Prostate gland (tissue), 2 donors: ENCODE measurements around the gene ESD. TPM values are rescaled to one million over a fixed set of nuclear protein-coding genes. Genes with fewer than 3 reads are reported as not detected.
"Not testable (repeated sequence)": the region's sequence is repeated elsewhere in the genome, so short reads cannot be mapped to it uniquely, and the experiment has no call there.

ENCODE experiments used
- DNase-seq: peaks from one replicate; pipeline ENCODE4 v3.0.0-alpha.2; 2019; ENCODE audit warnings: low spot score
- H3K27ac ChIP-seq, 2 donors: fragments of 200-600 bp; sonication (generic); 2 replicates each; pipeline ENCODE4 v1.5.1; 2017 to 2019
- H3K27me3 ChIP-seq: fragments of 200-600 bp; sonication (generic); replicated peaks from 2 replicates; pipeline ENCODE4 v1.5.1; 2019; ENCODE audit not compliant: insufficient read depth
- H3K36me3 ChIP-seq, 2 donors: fragments of 200-600 bp; sonication (generic); 1 replicate in 1 of 2; 2 replicates in 1 of 2; pipeline versions ENCODE4 v1.5.1 to v1.8.1; 2017 to 2019
- H3K4me1 ChIP-seq: fragments of 200-600 bp; sonication (generic); replicated peaks from 2 replicates; pipeline ENCODE4 v1.5.1; 2019
- H3K4me3 ChIP-seq, 2 donors: fragments of 200-600 bp; sonication (generic); 2 replicates each; pipeline ENCODE4 v1.5.1; 2017 to 2019
- H3K9me3 ChIP-seq: fragments of 200-600 bp; sonication (generic); 2 replicates; pipeline ENCODE4 v1.5.1; 2017
- CTCF ChIP-seq, 4 experiments: fragments of 200-600 bp in 2 of 4; fragments of 450-650 bp in 2 of 4; sonication (generic) in 2 of 4; IDR thresholded peaks; 1 replicate in 3 of 4; 2 replicates in 1 of 4; pipeline ENCODE4 v1.5.1; 2016 to 2019; ENCODE audit warnings: antibody characterized with exemption in 4 of 4, mild to moderate bottlenecking in 2 of 4, moderate library complexity in 2 of 4
- POLR2A ChIP-seq: fragments of 450-650 bp; IDR thresholded peaks from one replicate; pipeline ENCODE4 v1.6.1; 2016; ENCODE audit warnings: antibody characterized with exemption, mild to moderate bottlenecking
- POLR2AphosphoS5 ChIP-seq: sonication (generic); formaldehyde crosslinking; IDR thresholded peaks from one replicate; pipeline ENCODE4 v1.6.1; 2017; ENCODE audit warnings: antibody characterized with exemption
- WGBS: methylation state at CpG from one replicate; pipeline ENCODE4 v1.1.5; 2018; 5-methylcytosine and 5-hydroxymethylcytosine counted together
- intact Hi-C: fragments of 100-400 bp; cut with DNase I; formaldehyde crosslinking; loops from one replicate; pipeline ENCODE4 v1.14.2; 2022
- total RNA-seq, 2 donors: library from RNA; depleted of rRNA; stranded (reverse); fragments of >200 nt; gene quantifications; one replicate each; pipeline ENCODE4 v1.1.0, GENCODE V29; 2016

ESD gene
- total RNA-seq, 2 donors from 2014 or later = 88.2 to 90.3 TPM

DNA sequence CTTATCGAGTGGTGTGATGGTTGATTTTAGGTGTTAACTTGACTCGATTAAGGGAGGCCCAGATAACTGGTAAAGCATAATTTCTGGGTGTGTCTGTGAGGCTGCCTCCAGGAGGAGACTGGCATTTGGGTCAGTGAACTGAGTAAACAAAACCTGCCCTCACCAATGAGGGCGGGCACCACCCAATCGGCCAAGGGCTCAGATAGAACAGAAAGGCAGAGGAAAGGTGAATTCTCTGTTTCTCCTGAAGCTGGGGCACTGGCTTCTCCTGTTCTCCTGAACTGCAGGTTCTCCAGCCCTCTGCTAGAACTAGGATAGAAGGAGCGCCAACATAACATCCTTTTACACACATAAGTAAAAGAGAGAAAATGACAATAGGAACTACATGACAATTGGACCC is 35.1 kb downstream of the ESD start:
- H3K4me1 ChIP-seq = peaks cover 4% of the 10 kb centered on the region
- no peaks in the 10 kb centered on the region for H3K27me3 ChIP-seq
- TF ChIP-seq POLR2AphosphoS5 = no peak
- TF ChIP-seq POLR2A = no peak
- no peak for TF ChIP-seq CTCF (IDR thresholded peaks at IDR 0.05)
- no peaks in the 10 kb centered on the region for H3K36me3 ChIP-seq
- H3K9me3 ChIP-seq = no peaks in the 10 kb centered on the region
- H3K4me3 ChIP-seq = no peak overlapping the region
- no peak overlapping the region for H3K27ac ChIP-seq
- intact Hi-C loops = no loop called here
- 71% methylated on average over 5 of the region's 5 CpGs for WGBS
- DNase-seq = no peak

GRCh38 chr13:46761174-46761573 is 35.8 kb downstream of the ESD start:
- no peak for DNase-seq
- H3K9me3 ChIP-seq = no peaks in the 10 kb centered on the region
- TF ChIP-seq POLR2A (no peak), CTCF (IDR thresholded peaks at IDR 0.05) (no peak), POLR2AphosphoS5 (no peak)
- H3K4me1 ChIP-seq = peaks cover 4% of the 10 kb centered on the region
- H3K27me3 ChIP-seq = no peaks in the 10 kb centered on the region
- H3K4me3 ChIP-seq = no peak overlapping the region
- 93% methylated on average over 4 of the region's 4 CpGs for WGBS
- intact Hi-C loops = no loop called here
- H3K27ac ChIP-seq = no peak overlapping the region
- H3K36me3 ChIP-seq = no peaks in the 10 kb centered on the region

GRCh38 chr13:46759846-46760245 is 37.1 kb downstream of the ESD start:
- Histone ChIP-seq H3K4me3 (no peak overlapping the region), H3K27ac (peak overlapping the region; percentile 29 to 38), H3K4me1 (peaks cover 4% of the 10 kb centered on the region), H3K9me3 (no peaks in the 10 kb centered on the region), H3K36me3 (no peaks in the 10 kb centered on the region), H3K27me3 (no peaks in the 10 kb centered on the region)
- peak; percentile 82 for DNase-seq
- intact Hi-C loops = no loop called here
- WGBS = 3% methylated on average over 2 of the region's 2 CpGs
- TF ChIP-seq CTCF (IDR thresholded peaks at IDR 0.05) = no peak
- no peak for TF ChIP-seq POLR2A
- peak; percentile 95 for TF ChIP-seq POLR2AphosphoS5

- intact Hi-C loops = no loop called here
- peaks cover 4% of the 10 kb centered on the region for H3K4me1 ChIP-seq
- H3K36me3 ChIP-seq = no peaks in the 10 kb centered on the region
- no peak overlapping the region for H3K4me3 ChIP-seq
- H3K27ac ChIP-seq = no peak overlapping the region
- TF ChIP-seq POLR2AphosphoS5 (no peak), CTCF (IDR thresholded peaks at IDR 0.05) (no peak), POLR2A (no peak)
- no peaks in the 10 kb centered on the region for H3K27me3 ChIP-seq
- WGBS = 63% methylated on average over 3 of the region's 3 CpGs
- no peak for DNase-seq
- no peaks in the 10 kb centered on the region for H3K9me3 ChIP-seq
Observed at GRCh38 chr13:46757640-46758039, 39.3 kb downstream of the ESD start.

DNA sequence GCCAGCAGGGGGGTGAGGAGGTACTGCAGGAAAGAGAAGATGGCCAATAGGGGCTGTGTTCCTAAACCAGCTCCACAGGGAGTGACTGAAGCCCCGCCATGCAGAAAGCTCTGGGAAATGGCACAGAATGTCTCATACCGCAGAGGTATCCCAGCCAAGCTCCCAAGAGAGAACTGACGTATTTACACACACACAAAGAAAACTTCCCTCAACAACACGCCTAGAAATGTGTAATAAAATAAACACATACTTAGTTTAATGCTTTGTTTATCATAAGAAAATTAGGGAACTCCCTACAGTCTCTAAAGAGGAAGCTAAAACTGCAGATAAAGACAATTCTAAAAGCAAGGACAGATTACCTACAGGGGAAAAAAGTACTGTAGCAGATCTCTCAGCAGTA is 40.0 kb downstream of the ESD start:
- no peak overlapping the region for H3K4me3 ChIP-seq
- H3K36me3 ChIP-seq = no peaks in the 10 kb centered on the region
- TF ChIP-seq POLR2AphosphoS5 (no peak), POLR2A (no peak), CTCF (IDR thresholded peaks at IDR 0.05) (no peak)
- 19% methylated on average over 4 of the region's 4 CpGs for WGBS
- DNase-seq = no peak
- H3K27ac ChIP-seq = no peak overlapping the region
- H3K4me1 ChIP-seq = peaks cover 4% of the 10 kb centered on the region
- H3K9me3 ChIP-seq = no peaks in the 10 kb centered on the region
- intact Hi-C loops = no loop called here
- no peaks in the 10 kb centered on the region for H3K27me3 ChIP-seq

DNA sequence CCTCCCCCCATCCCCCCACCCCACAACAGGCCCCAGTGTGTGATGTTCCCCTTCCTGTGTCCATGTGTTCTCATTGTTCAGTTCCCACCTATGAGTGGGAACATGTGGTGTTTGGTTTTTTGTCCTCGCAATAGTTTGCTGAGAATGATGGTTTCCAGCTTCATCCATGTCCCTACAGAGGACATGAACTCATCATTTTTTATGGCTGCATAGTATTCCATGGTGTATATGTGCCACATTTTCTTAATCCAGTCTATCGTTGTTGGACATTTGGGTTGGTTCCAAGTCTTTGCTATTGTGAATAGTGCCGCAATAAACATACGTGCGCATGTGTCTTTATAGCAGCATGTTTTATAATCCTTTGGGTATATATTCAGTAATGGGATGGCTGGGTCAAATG is 41.5 kb downstream of the ESD start:
- WGBS = no CpG with 5 or more reads among the region's 5 CpGs
- H3K36me3 ChIP-seq, H3K4me1 ChIP-seq, DNase-seq, H3K9me3 ChIP-seq, H3K27ac ChIP-seq, intact Hi-C loops, H3K27me3 ChIP-seq, H3K4me3 ChIP-seq: not testable (repeated sequence)
